HG02973 (cell line): Measurements from ENCODE around the gene GPRC5C.

Source experiments
- ATAC-seq: cut with Tn5 transposase; IDR thresholded peaks from one replicate; pipeline ENCODE4 v1.9.1; 2021; ENCODE audit warnings: moderate library complexity; ENCODE audit not compliant: unreplicated experiment

GPRC5C gene, protein sequence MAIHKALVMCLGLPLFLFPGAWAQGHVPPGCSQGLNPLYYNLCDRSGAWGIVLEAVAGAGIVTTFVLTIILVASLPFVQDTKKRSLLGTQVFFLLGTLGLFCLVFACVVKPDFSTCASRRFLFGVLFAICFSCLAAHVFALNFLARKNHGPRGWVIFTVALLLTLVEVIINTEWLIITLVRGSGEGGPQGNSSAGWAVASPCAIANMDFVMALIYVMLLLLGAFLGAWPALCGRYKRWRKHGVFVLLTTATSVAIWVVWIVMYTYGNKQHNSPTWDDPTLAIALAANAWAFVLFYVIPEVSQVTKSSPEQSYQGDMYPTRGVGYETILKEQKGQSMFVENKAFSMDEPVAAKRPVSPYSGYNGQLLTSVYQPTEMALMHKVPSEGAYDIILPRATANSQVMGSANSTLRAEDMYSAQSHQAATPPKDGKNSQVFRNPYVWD

DNA sequence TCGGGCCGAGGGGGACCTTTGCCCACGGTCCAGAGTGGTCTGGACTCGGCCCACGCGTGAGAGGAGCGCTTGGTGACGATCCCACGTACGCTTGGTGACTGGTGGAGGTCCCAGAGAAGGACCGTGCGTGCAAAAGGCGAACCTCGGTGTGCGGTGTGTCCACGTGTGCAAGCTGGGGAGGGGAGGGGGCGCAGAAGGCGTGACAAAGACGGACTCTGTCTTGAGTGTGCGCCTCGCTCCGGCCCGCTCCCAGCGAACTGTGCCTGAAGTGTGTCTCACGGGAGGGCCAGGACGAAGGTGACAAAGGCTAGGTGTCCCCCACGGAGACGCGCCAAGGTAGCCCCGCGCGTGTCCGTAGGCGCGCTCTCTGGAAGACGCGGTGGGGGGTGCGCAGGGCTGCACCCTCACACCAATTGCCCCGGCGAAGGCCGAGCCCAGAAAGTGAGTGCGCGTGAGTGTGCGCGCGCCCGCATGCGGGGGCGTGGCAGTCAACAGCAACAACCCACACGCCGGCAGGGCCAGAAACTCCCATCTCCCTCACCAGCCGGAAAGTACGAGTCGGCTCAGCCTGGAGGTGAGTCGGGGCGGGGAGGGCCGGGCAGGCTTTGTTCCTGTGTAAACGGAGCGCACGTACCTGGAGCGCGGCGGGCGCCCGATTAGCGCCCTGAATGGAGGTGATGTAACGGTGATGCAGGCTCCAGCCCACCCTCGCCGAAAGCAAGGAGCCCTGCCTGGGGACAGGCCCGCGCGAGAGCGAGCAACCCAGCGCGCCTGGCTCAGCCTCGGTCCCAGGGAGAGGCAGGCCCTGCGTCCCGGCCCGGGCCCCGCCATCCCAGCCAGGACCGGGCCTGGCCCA lies at the start of gene GPRC5C:
GPRC5C (plus strand) TSS at position 521 of the 856 bp plus-strand sequence. CDS start 7,689 bp downstream, outside the sequence.
- ATAC-seq = no peak

DNA sequence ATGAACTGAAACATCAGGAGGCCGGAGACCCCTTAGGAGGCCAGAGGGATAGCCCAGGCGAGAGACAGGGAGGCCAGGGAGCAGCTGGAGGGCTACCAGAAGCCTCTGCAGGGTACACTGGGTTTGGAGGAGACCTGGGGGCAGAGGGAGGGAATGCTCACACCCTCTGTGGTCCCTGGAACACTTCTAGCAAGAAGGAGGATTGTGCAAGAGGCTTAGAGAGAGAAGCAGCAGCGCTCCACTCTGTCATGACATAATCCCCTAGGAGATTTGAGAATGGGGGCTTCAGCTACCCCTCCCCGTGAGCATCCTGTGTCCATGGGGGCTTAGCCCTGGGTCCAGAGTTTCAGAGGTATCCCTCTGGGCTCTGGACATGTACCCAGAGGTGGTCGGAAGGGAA lies 48.7 kb upstream of the GPRC5C start:
- ATAC-seq = no peak

DNA sequence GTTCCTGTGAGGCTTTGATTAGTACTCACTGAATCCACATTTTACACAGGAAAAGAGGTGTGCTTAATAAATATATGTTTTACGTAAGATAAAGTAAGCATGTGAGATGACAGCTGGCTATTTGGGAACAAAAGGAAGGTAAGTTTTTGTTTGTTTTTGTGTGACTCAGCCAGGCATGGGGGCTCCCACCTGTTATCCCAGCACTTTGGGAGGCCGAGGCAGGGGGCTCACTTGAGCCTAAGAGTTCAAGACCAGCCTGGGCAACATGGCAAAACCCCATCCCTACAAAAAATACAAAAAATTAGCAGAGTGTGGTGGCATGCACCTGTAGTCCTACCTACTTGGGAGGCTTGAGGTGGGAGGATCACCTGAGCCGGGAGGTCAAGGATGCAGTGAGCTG lies 46.7 kb upstream of the GPRC5C start:
- ATAC-seq = no peak

DNA sequence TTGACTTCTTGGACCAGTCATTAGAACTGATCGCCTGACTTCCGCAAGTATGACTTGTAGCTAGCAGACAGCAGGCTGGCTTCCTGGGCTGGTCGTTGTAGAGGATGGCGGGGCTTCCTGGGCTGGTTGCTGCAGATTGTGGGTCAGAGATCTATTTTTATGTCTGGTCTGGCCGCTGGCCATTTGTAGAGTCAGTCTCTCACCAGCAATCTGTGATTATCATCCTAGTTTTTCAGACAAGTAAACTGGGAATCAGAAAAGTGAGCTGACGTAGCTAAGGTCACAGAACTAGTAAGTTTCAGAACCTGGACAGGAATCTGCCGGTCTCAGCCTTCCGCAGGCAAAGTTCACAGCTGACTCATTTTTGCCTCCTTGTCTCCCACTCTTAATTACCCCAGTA lies 45.5 kb upstream of the GPRC5C start:
- no peak for ATAC-seq

DNA sequence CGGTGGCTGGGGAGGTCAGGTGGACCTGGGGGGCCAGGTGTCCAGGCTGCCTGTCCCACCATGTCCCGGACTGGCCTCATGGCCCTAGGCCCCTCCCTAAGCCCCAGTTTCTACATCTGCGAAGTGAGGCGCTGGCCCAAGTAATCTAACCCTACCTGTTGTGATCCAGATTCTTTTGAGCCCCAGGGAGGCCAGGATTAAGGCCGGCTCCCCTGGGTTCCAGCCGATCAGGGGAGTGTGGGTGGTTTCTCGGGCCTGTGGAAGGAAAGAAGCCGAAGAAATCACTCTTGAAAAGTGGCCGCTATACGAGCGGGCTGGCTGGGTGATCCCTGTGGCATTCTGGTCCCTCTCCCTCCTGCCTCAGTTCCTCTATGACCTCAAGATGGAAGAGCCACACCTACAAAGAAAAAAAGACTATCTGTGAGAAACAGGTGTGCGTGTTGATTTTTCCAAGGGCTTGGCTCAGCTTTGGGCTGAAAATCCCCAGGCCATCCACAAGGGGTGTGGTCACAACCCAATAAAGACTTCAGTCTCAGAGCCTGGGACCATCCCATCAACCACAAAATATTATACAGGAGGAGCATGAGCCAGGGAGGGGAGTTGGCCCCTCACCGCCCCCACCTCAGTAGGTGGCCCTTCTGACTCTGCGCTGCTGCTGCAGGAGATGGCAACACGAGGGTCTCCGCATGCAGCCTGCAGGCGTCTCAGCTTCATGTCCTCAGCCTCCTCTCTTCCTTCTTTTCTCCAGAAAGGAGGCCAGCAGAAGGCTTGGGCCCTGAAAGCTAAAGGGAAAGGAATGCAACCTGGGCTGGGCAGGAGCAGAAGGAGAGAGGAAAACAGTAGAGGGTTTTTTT lies 44.3 kb upstream of the GPRC5C start:
- no peak for ATAC-seq

DNA sequence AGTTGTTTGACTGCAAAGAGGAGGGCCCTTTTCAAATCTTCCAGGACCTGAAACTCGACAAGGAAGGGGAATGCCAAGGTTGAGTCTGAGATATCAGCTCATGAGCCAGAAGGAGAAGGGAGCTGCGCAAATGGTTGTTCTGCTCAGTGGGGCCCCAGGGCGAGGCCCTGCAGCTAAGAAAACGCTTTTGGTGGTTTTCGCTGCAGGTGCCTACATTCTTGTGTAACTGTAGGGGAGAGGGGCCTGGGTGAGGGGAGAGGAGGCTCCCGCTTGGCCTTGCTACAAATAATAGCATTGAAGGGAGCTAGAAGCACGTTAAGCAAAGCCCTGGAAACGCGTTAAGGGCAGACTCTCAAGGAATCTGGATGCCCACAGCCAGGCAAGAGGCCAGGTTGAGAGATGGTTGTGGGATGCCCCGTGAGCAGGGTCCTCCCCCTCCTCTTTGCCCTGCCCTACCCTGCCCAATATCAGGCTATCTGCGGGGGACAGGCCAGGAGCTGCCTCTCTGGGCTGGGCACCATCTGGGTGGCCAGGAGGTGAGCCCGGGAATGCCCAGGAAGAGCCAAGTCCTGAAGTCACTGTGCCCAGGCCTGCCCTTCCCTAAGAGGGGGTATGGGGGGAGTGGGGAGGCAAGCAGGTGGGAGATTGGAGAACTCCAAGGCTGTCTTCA lies 42.7 kb upstream of the GPRC5C start:
- no peak for ATAC-seq

DNA sequence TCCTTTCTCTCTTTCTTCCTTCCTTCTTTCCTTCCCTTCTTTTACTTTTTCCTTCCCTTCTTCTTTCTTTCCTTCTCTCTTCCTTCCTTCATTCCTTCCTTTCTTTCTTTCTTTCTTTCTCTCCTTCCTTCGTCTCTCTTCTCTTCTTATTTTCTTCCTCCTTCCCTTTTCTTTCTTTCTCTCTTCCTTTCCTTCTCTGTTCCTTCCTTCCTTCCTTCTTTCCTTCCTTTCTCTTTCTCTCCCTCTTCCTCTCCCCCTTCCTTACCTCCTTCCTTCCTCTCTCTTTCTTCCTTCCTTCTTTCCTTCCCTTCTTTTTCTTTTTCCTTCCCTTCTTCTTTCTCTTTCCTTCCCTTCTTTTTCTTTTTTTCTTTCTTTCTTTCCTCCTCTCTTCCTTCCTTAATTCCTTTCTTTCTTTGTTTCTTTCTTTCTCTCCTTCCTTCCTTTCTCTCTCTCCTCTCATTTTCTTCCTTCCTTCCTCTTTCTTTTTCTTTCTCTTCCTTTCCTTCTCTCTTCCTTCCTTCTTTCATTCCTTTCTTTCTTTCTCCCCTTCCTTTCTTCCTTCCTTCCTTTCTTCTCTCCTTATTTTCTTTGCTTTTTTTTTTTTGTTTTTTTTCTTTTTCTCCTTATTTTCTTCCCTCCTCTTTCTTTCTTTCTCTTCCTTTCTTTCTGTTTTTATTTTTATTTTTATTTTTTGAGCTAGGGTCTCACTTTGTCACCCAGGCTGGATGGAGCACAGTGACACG lies 41.8 kb upstream of the GPRC5C start:
- no peak for ATAC-seq

DNA sequence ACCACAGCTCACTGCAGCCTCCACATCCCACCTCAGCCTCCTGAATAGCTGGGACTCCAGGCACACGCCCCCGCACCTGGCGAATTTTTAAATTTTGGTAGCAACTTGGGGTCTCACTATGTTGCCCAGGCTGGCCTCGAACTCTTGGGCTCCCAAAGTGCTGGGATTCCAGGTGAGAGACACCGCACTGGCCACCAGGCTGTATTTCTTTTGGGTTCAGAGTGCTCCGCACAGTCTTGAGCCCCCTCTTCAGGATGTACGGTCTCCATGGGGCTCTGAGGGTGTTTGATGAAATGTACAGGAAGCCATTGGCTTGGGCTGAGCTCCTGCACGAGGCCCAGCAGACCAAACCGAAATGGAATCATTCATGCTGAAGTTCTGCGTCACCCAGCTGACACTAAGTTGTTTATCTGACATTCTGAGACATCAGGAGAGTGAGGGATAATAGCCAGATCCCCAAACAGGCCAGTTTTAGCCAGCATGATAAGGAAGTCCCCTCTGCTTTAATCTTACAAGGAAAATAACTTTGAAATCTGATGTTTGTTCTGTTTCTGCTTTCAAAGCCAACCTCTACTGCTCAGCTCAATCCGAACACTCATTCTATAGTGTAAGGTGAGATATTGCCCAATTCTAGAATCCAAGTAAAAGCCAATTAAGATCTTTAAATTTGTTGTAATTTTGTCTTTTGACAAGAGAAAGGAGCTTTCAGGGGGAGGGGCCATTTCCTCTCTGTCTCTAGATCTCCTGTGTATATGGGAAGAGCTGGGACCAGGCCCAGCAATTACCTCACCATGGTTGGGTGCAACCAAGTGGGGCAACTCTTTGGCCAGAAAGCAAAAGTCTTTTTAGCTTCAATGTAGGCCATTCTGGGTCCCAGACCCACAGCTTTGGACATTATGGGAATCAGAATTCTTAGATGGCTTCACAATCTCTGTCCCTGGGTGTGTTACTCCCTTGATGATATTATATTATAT lies 40.9 kb upstream of the GPRC5C start:
- no peak for ATAC-seq

DNA sequence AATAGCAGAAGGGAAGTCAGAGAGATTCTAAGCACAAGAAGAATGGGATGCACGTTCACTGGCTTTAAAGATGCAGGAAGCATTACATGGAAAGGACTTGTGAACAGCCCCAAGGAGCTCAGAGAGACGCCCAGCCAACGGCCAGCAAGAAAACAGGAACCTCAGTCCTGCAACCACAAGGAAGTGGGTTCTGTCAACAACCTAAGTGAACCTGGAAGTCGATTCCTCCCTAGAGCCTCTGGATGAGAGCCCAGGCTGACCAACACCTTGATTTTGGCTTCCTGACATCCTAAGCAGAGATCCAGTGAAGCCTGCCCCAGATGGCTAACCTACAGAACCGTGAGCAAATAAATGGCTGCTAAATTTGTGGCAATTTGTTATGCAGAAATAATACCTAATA lies 40.1 kb upstream of the GPRC5C start:
- no peak for ATAC-seq

DNA sequence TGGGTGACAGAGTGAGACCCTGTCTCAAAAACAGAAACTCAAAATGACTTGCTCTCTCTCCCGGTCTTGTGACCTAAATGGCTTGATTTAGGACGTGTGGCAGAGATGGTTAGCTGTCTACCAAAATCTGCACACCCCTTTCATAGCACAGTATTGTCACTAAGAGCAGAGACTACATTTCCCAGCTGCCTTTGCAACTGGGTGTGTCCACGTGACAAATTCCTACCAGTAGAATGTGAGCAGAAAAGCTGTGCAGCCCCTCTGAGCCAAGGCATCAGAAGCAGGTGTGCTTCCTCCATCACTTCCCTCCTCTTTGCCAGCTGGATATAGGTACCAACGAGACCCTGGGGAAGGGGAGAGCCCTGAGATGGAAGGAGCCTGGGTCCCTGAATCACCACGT lies 39.0 kb upstream of the GPRC5C start:
- no peak for ATAC-seq

DNA sequence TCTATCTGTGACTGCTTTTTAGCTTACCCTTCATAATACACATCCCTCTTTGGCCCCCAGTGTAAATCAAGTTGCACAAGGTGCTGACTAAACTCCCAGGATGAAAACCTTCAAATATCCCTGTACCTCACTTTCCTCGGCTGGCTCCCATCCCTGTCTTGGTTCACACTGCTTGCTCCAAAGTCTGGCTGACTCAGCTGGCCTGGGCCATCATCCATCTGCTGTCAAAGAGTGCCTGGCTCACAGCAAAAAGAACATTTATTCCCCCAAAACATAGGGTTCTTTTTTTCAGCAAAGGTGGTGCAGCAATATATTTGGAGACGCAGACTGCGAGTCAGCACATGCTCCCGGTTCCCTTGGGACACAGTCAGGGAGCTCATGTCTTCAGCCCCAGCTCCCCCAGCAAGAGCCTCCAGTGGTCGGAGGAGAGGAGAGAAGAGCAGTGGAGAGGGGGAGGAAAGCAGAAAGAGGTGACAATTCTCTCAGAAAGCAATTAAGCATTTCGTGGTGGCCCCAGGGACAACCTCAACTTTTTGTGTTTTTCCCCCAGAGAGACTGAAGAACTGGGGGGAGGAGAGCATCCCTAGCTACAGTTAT lies 38.4 kb upstream of the GPRC5C start:
- no peak for ATAC-seq

DNA sequence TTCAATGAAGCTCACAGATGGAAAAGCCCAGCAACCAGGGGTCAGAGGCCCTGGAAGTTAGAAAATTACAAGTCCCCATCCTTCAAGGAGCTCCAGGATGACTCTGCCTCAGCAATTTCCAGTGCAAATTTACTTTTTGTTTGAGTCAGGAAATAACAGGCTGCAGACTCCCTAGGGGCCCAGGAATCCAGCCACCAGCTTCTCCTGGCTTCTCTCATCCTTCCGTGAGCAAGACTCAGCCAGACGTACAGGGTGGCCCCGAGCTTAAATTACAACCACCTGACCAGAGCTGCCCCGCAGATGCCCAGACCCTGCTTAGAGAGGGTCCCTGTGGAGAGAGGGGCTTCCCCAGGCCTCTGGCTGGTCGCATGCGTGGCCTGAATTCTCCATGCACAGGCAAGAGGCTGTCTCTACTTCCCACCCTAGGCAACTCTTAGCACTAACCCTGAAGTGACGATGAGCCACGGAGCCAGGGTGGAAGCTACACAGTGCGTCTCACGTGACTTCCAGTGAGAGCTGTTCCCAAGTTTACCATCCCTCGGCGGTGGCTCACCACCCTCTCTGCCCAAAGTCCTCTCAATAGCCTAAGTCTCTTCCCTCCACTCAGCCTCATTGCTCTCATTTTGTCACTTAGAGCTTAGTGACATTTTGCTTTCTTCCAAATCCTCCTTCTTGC lies 37.5 kb upstream of the GPRC5C start:
- no peak for ATAC-seq

DNA sequence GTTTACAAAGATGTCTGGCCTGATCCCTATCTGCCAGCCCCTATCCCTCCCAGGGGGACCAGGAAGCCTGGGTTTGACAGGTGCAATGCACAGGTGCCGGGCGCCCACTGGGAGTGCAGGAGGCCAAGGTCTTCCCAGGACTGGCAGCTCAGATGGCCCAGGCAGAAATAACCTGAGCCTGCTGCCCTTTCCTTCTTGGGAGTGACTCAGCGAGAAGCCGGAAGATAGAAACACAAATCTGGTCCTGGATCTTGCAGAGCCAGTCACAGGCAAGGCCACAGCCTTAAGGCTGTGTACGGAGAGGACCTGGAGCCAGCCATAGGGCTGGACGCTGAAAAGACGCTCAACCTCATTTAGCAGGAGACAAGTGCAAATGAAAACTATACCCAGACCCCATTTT lies 36.9 kb upstream of the GPRC5C start:
- no peak for ATAC-seq

DNA sequence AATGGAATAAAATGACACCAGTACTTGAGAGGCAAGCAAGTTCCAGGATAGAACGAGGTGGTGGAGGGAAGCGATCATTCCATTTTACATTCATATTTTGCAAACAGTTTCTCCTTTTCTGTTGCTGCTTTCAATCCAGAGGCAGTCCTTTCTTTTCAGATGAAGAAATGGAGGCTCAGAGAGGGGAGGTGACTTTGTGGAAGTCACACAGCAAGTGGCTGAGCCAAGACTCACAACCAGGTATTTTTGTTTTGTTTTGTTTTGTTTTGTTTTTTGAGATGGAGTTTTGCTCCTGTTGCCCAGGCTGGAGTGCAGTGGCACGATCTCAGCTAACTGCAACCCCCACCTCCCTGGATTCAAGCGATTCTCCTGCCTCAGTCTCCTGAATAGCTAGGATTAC lies 35.3 kb upstream of the GPRC5C start:
- no peak for ATAC-seq

DNA sequence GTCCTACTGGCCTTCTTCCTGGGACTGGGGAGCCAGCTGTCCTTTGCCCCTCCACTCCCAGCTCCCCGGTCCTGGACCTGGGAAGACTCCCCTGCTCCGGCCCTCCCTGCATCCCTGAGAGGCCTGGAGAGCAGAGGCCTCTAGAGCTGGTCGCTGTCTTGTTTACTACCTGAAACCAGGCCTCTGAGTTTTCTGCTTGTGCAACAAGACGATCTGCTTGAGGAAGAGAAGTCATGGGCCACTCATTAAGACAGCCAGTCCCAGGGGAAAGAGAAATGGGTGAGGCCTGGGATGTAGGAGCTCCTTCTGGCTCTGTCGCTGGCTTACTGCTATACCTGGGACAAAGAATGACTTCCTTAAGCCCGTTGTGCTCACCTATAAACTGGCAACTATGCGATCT lies 29.8 kb upstream of the GPRC5C start:
- no peak for ATAC-seq

DNA sequence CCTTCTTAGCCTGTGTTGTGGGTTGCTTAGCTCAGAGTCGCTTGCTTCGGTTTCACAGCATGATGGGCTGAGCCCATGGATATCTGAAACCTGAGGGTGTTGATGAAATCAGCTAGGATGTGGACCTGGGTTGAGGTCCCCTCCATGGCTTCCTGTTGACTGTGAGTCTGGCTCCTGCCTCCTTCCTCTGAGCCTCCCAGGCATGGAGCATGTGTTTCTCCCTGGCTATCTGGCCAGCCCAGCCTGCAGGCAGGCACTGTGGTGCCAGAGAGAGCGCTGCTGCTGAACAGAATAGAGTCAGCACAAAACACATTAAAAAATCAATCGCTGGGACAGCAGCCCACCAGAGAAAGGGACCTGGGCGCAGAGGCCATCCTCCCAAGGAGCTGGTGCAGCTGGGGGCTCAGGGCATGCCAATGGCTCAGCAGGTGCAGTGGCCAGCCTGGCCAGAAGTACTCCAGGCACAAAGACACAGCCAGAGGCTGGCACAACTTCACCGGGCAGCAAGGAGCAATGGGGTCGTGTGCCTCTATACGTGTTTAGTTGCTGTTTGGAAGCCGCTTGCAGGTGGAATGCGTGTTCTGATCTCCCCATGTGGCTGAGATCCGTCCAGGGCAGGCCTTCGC lies 28.3 kb upstream of the GPRC5C start:
- no peak for ATAC-seq

DNA sequence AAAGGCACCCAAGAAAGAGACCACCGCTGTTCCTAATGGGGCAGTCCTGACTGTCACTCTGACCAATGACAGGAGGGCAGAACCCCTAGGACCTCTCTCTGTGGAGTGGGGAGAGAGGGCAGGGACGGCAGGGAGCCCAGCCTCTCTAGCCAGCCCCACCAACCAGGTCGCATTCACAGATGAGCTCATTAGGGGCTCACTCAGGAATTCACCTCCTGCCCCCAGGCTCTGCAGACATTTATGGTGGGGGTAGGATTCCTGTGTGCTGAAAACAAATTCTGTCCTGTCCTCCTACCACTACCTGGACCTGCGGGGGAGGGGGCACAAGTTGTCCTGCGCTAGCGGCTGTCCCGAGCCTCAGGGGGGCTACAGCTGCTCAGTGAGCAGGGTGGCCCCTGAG lies 27.7 kb upstream of the GPRC5C start:
- no peak for ATAC-seq
